Natural killer cell (primary cell): Measurements from ENCODE around the gene AICDA. TPM values are rescaled to one million over a fixed set of nuclear protein-coding genes. Genes with fewer than 3 reads are reported as not detected.
"Not testable (repeated sequence)": the region's sequence is repeated elsewhere in the genome, so short reads cannot be mapped to it uniquely, and the experiment has no call there.

ENCODE experiments used
- ATAC-seq, 3 donors: fragments of 150-1000 bp in 2 of 3; fragments of 200-7000 bp in 1 of 3; cut with Tn5 transposase; 1 replicate in 1 of 3; 2 replicates in 2 of 3; pipeline ENCODE4 v1.10.0; 2021; ENCODE audit warnings: mild to moderate bottlenecking in 2 of 3, moderate library complexity in 2 of 3
- DNase-seq, 2 donors: peaks; one replicate each; pipeline versions ENCODE4 v3.0.0 to v3.0.0-alpha.2; 2013 to 2021; ENCODE audit warnings: mixed read lengths in 1 of 2
- H3K27ac ChIP-seq: one replicate; pipeline ENCODE4 v1.5.1; 2013; ENCODE audit warnings: mild to moderate bottlenecking, low read length
- H3K27me3 ChIP-seq: one replicate; pipeline ENCODE4 v1.6.1; 2013; ENCODE audit warnings: low read length; ENCODE audit not compliant: control insufficient read depth, insufficient read depth
- H3K36me3 ChIP-seq: one replicate; pipeline ENCODE4 v1.6.1; 2013; ENCODE audit warnings: low read length; ENCODE audit not compliant: control insufficient read depth, insufficient read depth
- H3K4me1 ChIP-seq: one replicate; pipeline ENCODE4 v1.6.1; 2013; ENCODE audit warnings: low read length; ENCODE audit not compliant: control insufficient read depth, insufficient read depth
- H3K4me3 ChIP-seq: one replicate; pipeline ENCODE4 v1.5.1; 2013; ENCODE audit warnings: low read length
- H3K9me3 ChIP-seq: one replicate; pipeline ENCODE4 v1.6.1; 2013; ENCODE audit warnings: low read length; ENCODE audit not compliant: control insufficient read depth, insufficient read depth
- H3K27ac Mint-ChIP-seq, 2 donors: one replicate each; pipeline ENCODE4 v1.8.0; 2022; ENCODE audit warnings: mild to moderate bottlenecking in 2 of 2, mixed read lengths in 2 of 2, moderate library complexity in 1 of 2
- H3K27me3 Mint-ChIP-seq, 2 donors: one replicate each; pipeline ENCODE4 v1.8.0; 2022; ENCODE audit warnings: low read depth in 2 of 2, mixed read lengths in 2 of 2
- H3K36me3 Mint-ChIP-seq: one replicate; pipeline ENCODE4 v1.8.0; 2022; ENCODE audit warnings: mixed read lengths
- H3K4me1 Mint-ChIP-seq, 2 donors: one replicate each; pipeline ENCODE4 v1.8.0; 2022; ENCODE audit warnings: mixed read lengths in 2 of 2
- H3K4me3 Mint-ChIP-seq: one replicate; pipeline ENCODE4 v1.8.0; 2022; ENCODE audit warnings: mild to moderate bottlenecking, moderate library complexity, mixed read lengths
- H3K9me3 Mint-ChIP-seq, 2 donors: one replicate each; pipeline ENCODE4 v1.8.0; 2022; ENCODE audit warnings: mixed read lengths in 2 of 2
- CTCF ChIP-seq: fragments of 200-600 bp; IDR thresholded peaks from one replicate; pipeline ENCODE4 v1.8.0; 2022; ENCODE audit warnings: antibody characterized with exemption
- WGBS: methylation state at CpG from one replicate; pipeline ENCODE4 v1.1.7; 2013; ENCODE audit warnings: missing lambda C conversion rate; ENCODE audit not compliant: insufficient coverage; 5-methylcytosine and 5-hydroxymethylcytosine counted together
- intact Hi-C: fragments of 100-400 bp; cut with micrococcal nuclease; formaldehyde crosslinking; loops from one replicate; pipeline ENCODE4 v1.14.2; 2022
- total RNA-seq, 4 donors: library from RNA; stranded (reverse); fragments of 120-200 nt in 1 of 4; gene quantifications; one replicate each; pipeline versions ENCODE4 v1.2.3 to v1.2.4, GENCODE V29; 2013 to 2022

The AICDA gene
- total RNA-seq, 3 donors from 2014 or later (not counting 1 experiment from before 2014, with no cell fraction given) = not detected

GRCh38 chr12:8577879-8578278, 34.8 kb downstream of the AICDA start:
- no peaks in the 10 kb centered on the region for H3K36me3 Mint-ChIP-seq
- intact Hi-C loops = no loop called here
- no peak for DNase-seq
- Histone ChIP-seq H3K27ac (no peak overlapping the region), H3K4me3 (no peak overlapping the region), H3K4me1 (no peaks in the 10 kb centered on the region), H3K36me3 (no peaks in the 10 kb centered on the region), H3K27me3 (no peaks in the 10 kb centered on the region), H3K9me3 (no peaks in the 10 kb centered on the region)
- peaks cover 10 to 21% of the 10 kb centered on the region in 2 donors for H3K27me3 Mint-ChIP-seq
- TF ChIP-seq CTCF = no peak
- ATAC-seq = no peak
- H3K27ac Mint-ChIP-seq = no peak overlapping the region
- 82% methylated on average over 3 of the region's 3 CpGs for WGBS
- no peaks in the 10 kb centered on the region for H3K9me3 Mint-ChIP-seq
- peaks cover 1 to 6% of the 10 kb centered on the region in 2 donors for H3K4me1 Mint-ChIP-seq
- H3K4me3 Mint-ChIP-seq = no peak overlapping the region

DNA sequence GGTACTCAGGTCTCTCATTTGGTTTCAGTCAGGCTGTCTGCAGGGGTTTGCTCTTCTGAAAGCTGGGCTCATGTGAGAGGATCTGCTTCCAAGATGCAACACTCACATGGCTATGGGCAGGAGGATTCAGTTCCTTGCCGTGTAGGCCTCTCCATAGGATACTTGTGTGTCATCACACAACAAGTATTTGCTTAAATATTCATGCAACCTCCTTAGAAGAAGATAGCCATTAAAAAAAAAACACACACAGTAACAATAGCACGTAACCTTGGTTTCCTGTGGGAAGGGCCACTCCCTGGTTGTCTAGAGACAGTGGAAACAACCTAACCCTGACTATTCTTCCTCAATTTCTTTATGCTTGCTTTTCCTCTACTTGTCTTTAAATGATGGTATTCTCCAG, 40.2 kb downstream of the AICDA start:
- Histone ChIP-seq H3K4me1 (peaks cover 4% of the 10 kb centered on the region), H3K36me3 (no peaks in the 10 kb centered on the region), H3K4me3 (no peak overlapping the region), H3K9me3 (peaks cover 9% of the 10 kb centered on the region), H3K27ac (no peak overlapping the region), H3K27me3 (no peaks in the 10 kb centered on the region)
- DNase-seq = peak in 1 of 2 donors; percentile 31
- intact Hi-C loops = no loop called here
- Mint-ChIP-seq H3K36me3 (no peaks in the 10 kb centered on the region), H3K4me1 (peaks cover 13 to 16% of the 10 kb centered on the region in 2 donors), H3K4me3 (no peak overlapping the region), H3K9me3 (no peaks in the 10 kb centered on the region), H3K27ac (no peak overlapping the region), H3K27me3 (peaks cover 7% of the 10 kb centered on the region in 2 donors)
- WGBS = 45% methylated on average over 2 of the region's 2 CpGs
- no peak for TF ChIP-seq CTCF
- ATAC-seq = peak in 1 of 3 donors; percentile 44

GRCh38 chr12:8566525-8566924, 46.1 kb downstream of the AICDA start:
- no peaks in the 10 kb centered on the region for H3K36me3 ChIP-seq
- Mint-ChIP-seq H3K36me3 (no peaks in the 10 kb centered on the region), H3K27me3 (peaks cover under 1 to 6% of the 10 kb centered on the region in 2 donors), H3K9me3 (peaks cover 2 to 3% of the 10 kb centered on the region in 2 donors), H3K27ac (no peak overlapping the region), H3K4me1 (no peaks in the 10 kb centered on the region), H3K4me3 (no peak overlapping the region)
- H3K27ac ChIP-seq = no peak overlapping the region
- DNase-seq = no peak
- ATAC-seq = no peak
- no peaks in the 10 kb centered on the region for H3K4me1 ChIP-seq
- H3K4me3 ChIP-seq = no peak overlapping the region
- TF ChIP-seq CTCF = no peak
- no peaks in the 10 kb centered on the region for H3K27me3 ChIP-seq
- peaks cover 14% of the 10 kb centered on the region for H3K9me3 ChIP-seq
- intact Hi-C loops = no loop called here

DNA sequence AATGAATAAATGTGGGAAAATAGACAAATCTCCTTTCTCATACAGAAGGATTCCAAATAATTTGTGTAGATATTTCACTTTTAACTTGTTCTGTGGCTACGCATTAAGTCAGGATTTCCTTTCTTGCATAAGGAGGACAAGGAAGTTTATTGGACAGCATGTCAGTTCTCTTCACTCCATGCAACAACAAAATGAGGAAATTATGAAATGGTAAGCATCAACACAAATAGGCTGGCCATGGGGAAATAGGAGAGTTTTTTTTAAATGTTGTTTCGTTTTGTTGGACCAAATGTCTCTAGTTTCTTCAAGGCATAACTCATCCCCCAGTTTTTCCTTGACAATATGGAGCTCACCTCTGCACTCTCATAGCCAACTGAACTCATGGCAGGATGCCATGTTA, 46.6 kb downstream of the AICDA start:
- H3K4me1 ChIP-seq, ATAC-seq, H3K27ac ChIP-seq, H3K4me3 Mint-ChIP-seq, H3K36me3 ChIP-seq, H3K27me3 ChIP-seq, H3K9me3 Mint-ChIP-seq, H3K36me3 Mint-ChIP-seq, H3K4me1 Mint-ChIP-seq, H3K27ac Mint-ChIP-seq, H3K27me3 Mint-ChIP-seq, H3K4me3 ChIP-seq, DNase-seq, intact Hi-C loops: not testable (repeated sequence)
- WGBS = 80% methylated on average over 1 of the region's 2 CpGs
- peaks cover 14% of the 10 kb centered on the region for H3K9me3 ChIP-seq
